Suppressor macrophage treated with lipopolysaccharide for 1 hour (primary cell): ENCODE measurements around the gene ZFYVE28.
"Not testable (repeated sequence)": the region's sequence is repeated elsewhere in the genome, so short reads cannot be mapped to it uniquely, and the experiment has no call there.

Source experiments
- DNase-seq, 3 donors: peaks; one replicate each; pipeline ENCODE4 v3.0.0-alpha.2; 2020 to 2022

The ZFYVE28 gene

GRCh38 chr4:2286904-2287593 lies 131.4 kb downstream of the ZFYVE28 start:
- DNase-seq, result no peak

GRCh38 chr4:2285613-2286381 lies 132.6 kb downstream of the ZFYVE28 start:
- DNase-seq, result no peak

- peak; percentile 24 to 46 (median 25) for DNase-seq
Observed at GRCh38 chr4:2284934-2285612, 133.4 kb downstream of the ZFYVE28 start.

DNA sequence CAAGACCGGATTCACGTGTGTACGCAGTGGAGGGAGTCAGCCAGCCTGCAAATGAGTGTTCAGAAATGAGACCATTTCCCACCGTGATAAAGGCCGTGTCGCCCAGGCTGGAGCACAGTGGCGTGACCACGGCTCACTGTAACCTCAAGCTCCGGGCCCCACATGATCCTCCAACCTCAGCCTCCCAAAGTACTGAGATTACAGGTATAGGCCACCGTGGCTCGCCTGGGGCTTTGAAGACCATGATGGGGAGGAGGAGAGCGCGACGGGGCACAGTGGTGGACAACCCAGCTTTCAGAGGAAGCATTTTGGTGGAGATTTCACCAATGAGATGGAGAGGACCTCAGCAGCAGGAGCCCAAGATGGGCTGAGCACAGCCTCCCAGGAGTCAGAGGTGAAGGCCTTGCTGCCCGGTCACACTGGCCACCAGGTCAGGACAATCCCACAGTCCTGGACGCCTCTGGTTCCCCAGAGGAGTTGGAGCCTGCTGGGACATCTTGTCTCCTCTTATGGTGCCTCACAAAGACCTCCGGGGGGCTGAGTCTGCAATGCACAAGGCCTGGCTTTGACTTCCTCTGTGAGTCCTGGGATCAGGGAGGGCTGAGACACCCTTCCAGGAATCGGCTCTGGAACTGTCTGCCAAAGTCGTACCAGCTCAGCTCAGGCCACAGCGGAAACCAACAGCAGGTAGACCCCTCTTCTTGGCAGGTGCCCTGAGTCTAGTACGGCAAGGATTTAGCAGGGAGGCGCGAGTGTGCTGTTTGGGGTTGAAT lies 134.1 kb downstream of the ZFYVE28 start:
- no peak for DNase-seq

- no peak for DNase-seq
Observed at GRCh38 chr4:2283199-2283711, 135.2 kb downstream of the ZFYVE28 start.

GRCh38 chr4:2281575-2282343 lies 136.7 kb downstream of the ZFYVE28 start:
- peak; percentile 22 to 36 (median 33) for DNase-seq

- peak; percentile 12 to 35 (median 25) for DNase-seq
Observed at GRCh38 chr4:2280531-2281300, 137.7 kb downstream of the ZFYVE28 start.

DNA sequence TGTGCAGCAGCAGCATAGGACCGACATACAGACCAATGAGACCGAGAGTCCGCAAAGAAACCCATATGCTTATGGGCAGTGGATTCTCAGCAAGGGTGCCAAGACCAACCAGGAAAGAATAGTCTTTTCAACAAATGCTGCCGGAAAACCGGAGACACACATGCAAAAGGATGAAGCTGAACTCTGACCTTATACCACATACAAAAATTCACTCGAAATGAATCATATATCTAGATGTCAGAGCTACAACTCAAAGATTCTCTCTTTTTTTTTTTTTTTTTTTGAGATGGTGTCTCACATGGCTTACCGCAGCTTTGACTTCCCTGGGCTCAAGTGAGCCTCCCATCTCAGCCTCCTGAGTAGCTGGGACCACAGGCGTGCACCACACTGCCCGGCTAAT lies 140.5 kb downstream of the ZFYVE28 start:
- no peak for DNase-seq

GRCh38 chr4:2276581-2277325 lies 141.7 kb downstream of the ZFYVE28 start:
- no peak for DNase-seq

DNA sequence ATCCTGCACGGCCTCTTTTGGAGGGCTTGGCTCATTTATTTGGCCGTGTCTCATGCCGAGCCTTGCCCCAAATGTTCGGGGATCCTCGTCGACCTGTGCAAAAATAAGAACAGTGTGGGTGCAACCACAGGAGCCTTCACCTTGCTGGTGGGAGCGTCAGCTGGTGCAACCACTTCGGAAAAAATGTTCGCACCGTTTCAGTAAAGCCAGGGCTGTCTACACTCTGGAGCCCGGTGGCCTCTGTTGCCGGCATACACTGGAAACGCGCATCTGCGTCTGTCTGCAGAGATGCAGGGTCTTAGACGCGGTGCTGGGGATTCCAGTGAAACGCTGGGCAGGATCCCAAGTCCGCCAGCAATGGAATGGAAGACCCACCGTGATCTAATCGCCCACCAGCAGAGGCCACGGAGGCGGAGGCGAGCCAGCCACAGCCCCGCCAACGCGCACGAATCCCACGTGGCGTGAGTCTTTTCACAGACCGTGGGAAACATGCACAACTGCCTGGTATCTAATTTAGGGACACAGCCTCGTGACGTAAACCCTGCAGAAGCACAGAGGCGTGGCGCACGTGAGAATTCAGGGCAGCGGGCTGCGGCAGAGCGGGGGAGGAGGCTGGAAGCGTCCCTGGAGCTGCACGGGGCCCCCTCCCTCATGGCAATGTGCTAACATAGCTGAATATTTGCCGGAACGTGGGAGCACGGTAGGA lies 142.7 kb downstream of the ZFYVE28 start:
- no peak for DNase-seq

DNA sequence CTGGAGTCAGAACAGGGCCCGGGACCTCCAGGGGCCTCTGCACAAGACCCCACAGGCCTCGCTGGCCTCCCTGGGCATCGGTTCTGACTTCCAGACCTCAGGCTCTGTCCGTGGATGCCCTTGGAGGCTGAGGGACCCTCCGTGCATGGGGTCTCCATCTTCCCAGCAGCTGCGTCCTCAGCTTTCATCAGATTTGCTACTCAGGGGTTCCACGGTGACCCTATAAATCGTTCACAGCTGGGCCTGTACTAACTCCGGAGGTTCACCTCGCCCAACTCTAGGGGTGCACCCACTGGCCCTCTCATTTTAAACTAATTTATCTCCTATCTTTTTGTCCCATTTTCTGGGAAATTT lies 143.4 kb downstream of the ZFYVE28 start:
- DNase-seq, result not testable (repeated sequence)

DNA sequence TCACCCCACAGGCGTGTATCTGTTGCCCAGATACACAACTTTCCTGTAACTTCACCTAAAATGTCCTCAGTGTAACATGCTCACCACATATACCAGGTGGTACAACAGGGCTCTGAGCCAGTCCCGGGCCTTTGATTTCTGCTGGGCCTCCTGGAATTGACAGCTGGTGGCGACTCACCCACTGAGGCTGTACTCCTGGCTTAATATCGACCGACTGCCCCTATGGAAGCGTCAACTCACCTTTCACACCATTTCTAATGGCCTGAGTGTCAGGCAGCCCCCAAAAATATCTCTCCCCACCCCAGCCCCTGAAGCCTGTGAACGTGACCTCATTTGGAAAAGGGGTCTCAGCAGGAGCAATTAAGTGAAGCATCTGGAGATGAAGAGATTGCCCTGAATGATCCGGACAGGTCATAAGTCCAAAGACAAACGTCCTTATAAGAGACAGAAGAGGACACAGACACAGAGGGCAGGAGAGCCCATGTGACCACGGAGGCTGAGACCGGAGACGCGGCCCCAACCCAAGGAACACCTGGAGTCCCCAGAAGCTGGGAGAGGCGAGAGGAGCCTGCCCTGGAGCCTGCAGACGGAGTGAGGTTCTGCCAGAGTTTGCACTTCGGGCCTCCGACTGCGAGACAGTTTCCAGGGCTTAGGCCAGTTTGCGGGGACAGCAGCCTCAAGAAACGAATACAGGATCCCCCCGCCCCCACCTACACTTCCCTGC lies 144.0 kb downstream of the ZFYVE28 start:
- DNase-seq, result no peak

- DNase-seq, result no peak
Observed at GRCh38 chr4:2273657-2274319, 144.7 kb downstream of the ZFYVE28 start.

DNA sequence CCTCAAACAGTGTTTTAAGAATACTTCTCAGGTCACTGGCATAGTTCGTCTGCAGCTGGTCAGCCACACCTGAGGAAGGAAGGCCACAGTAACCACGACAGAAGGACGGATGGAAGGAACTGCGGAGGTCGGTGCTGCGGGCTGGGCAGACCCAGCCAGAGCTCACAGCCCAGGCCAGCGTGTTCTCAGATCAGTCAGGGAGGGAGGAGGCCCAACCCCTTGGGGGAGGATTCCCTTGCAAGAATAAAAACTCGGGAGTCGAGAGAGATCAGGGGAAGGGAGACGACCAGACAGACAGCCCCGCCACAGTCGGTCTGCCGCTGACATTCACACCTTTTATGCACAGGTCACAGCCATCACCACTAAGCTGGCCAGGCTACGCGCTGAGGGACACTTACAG lies 145.2 kb downstream of the ZFYVE28 start:
- DNase-seq, result no peak

- DNase-seq, result no peak
Observed at GRCh38 chr4:2272828-2273120, 145.7 kb downstream of the ZFYVE28 start.

DNA sequence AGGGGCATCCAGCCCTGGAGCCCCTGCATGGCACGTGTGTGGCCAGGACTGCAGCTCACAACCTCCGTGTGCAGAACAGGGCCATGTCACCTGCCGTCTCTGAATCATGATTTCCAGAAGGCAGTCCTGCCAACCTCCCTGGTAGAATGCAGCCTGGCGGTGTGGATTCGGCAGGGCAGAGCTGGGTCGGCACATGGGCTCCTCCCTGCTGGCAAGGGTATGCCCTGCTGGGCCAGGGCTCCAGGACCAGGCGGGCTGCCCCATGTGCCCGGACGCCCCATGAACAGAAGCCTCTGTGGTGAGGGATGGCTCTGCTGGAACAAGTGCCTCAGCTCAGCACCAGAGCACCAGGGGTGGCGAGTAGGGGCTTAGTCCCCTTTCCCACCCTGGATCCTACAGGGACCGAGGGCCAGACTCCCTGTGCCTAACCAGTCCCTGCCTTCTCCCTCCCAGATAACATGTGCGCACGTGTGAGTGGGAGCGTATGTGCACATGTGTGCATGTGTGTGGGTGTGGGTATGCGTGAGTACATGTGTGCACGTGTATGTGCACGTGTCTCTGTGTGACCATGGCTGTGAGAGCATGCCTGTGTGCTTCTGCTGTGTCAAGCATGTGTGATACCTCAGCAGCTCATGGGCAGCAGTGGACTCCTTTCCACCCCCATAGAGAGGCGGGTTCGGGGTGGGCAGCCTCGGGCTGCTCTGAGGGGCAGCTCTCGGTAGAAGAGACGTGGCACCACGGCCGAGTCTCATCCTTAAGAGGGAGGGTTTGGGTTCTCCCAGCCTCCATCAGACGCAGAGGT lies 146.2 kb downstream of the ZFYVE28 start:
- no peak for DNase-seq

DNA sequence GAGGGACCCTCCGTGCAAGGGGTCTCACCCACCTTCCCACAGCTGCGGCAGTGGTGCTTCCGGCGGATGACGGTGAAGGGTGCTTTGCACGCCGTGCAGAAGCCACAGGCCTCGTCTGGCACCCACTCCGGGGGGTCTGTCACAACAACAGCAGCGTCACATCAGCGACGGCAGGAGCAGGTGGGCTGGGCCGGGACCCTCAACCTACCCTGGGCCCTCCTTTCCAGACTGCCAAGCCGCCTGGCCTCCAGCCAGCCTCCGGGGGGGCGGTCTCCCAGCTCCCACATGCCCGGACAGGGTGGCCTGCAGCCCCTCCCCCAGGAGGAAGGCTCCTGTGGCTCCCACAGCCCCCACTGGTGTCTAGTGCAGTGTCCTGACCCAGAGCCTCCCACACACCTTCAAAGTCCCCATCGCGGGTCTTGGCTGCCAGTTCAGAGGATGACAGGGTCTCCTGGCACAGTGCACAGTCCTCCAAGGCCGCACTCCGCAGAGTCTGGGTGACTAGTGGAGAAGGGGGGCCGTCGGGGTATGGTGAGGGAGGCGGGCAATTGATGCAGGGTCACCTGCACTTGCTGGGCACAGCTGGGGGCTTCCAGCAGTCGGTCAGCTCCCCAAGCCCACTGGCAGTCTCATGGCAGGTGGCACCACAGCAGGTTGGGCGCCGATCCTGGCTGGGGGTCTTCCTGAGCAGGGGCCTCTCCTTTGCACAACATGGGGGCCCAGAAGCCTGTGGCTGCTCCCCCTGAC lies 147.0 kb downstream of the ZFYVE28 start:
- DNase-seq, result no peak
